ENCODE measurements around the gene SLAMF8. TPM values are rescaled to one million over a fixed set of nuclear protein-coding genes. Genes with fewer than 3 reads are reported as not detected.

The SLAMF8 gene
- total RNA-seq, 1 donor from 2014 or later = not detected

GRCh38 chr1:159879977-159880376 is 53.3 kb downstream of the SLAMF8 start:
- DNase-seq (ENCODE audit: low read depth, low spot score) = no peak
- H3K4me1 Mint-ChIP-seq = no peaks in the 10 kb centered on the region
- H3K4me3 Mint-ChIP-seq = no peak overlapping the region
- H3K27ac Mint-ChIP-seq (ENCODE audit: unreplicated experiment) = no peak overlapping the region
- H3K9me3 Mint-ChIP-seq = no peaks in the 10 kb centered on the region
- peaks cover 20% of the 10 kb centered on the region for H3K27me3 Mint-ChIP-seq (ENCODE audit: low read depth)
- no peaks in the 10 kb centered on the region for H3K36me3 Mint-ChIP-seq (ENCODE audit: low read depth)
- no peak for TF ChIP-seq CTCF (conservative IDR thresholded peaks at IDR 0.05)

GRCh38 chr1:159880430-159880829 is 53.8 kb downstream of the SLAMF8 start:
- no peak for TF ChIP-seq CTCF (conservative IDR thresholded peaks at IDR 0.05)
- Mint-ChIP-seq H3K27me3 (ENCODE audit: low read depth) (peaks cover 21% of the 10 kb centered on the region), H3K27ac (ENCODE audit: unreplicated experiment) (no peak overlapping the region), H3K4me3 (no peak overlapping the region), H3K4me1 (no peaks in the 10 kb centered on the region), H3K36me3 (ENCODE audit: low read depth) (no peaks in the 10 kb centered on the region), H3K9me3 (no peaks in the 10 kb centered on the region)
- no peak for DNase-seq (ENCODE audit: low read depth, low spot score)

GRCh38 chr1:159881622-159882526 is 55.2 kb downstream of the SLAMF8 start:
- Mint-ChIP-seq H3K4me1 (no peaks in the 10 kb centered on the region), H3K4me3 (no peak overlapping the region), H3K27ac (ENCODE audit: unreplicated experiment) (no peak overlapping the region), H3K9me3 (no peaks in the 10 kb centered on the region), H3K27me3 (ENCODE audit: low read depth) (peaks cover 21% of the 10 kb centered on the region), H3K36me3 (ENCODE audit: low read depth) (no peaks in the 10 kb centered on the region)
- no peak for DNase-seq (ENCODE audit: low read depth, low spot score)
- no peak for TF ChIP-seq CTCF (conservative IDR thresholded peaks at IDR 0.05)

- Mint-ChIP-seq H3K27me3 (ENCODE audit: low read depth) (peaks cover 21% of the 10 kb centered on the region), H3K36me3 (ENCODE audit: low read depth) (no peaks in the 10 kb centered on the region), H3K4me3 (no peak overlapping the region), H3K27ac (ENCODE audit: unreplicated experiment) (no peak overlapping the region), H3K9me3 (no peaks in the 10 kb centered on the region), H3K4me1 (no peaks in the 10 kb centered on the region)
- no peak for DNase-seq (ENCODE audit: low read depth, low spot score)
- no peak for TF ChIP-seq CTCF (conservative IDR thresholded peaks at IDR 0.05)
Measured at GRCh38 chr1:159882527-159882862, 55.8 kb downstream of the SLAMF8 start.

GRCh38 chr1:159883134-159883533 is 56.5 kb downstream of the SLAMF8 start:
- H3K4me1 Mint-ChIP-seq = no peaks in the 10 kb centered on the region
- H3K4me3 Mint-ChIP-seq = no peak overlapping the region
- H3K27ac Mint-ChIP-seq (ENCODE audit: unreplicated experiment) = no peak overlapping the region
- H3K9me3 Mint-ChIP-seq = no peaks in the 10 kb centered on the region
- H3K36me3 Mint-ChIP-seq (ENCODE audit: low read depth) = no peaks in the 10 kb centered on the region
- no peak for TF ChIP-seq CTCF (conservative IDR thresholded peaks at IDR 0.05)
- no peak for DNase-seq (ENCODE audit: low read depth, low spot score)
- peaks cover 24% of the 10 kb centered on the region for H3K27me3 Mint-ChIP-seq (ENCODE audit: low read depth)

Data from neural crest cell (in vitro differentiated cells).